Measurements from ENCODE around the gene PYROXD2. TPM values are rescaled to one million over a fixed set of nuclear protein-coding genes. Genes with fewer than 3 reads are reported as not detected.

Gene PYROXD2
- total RNA-seq, 1 donor from 2014 or later, result 5.5 TPM

DNA sequence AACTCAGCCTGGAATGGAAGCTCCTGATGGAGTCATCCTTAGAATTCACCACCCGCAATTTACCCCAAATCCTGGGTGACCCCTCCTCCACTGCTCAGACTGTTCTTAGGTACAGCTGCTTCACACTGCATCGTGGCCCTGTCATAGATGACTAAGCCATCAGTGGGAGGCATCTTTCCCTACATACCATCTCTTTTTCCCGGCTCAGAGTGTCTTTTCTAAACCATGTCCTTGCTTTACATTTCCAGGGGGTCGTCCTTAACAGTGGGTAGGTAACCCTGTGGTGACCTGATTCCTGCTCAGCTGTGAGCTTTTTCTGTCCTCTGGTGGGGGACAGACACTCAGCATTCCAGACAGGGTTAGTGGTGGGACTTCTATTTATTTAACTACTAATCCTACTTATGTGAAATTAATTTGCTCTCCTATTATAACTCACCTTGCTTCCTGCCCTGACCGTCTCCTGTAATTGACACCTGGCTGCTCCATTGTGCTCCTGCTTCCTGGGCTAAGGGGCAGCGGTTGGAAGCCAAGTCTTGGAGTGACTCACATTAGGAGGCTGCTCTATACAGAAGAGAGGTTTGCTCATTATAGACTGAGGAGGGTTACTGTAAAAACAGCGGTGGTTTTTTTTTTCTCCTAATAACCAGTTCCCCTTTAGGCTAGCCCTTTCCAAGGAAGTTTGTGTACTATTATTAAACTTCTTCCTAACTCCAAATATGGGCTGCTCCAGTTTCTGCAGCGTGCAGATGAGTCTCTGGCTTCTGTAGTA is 40.6 kb downstream of the PYROXD2 start:
- Mint-ChIP-seq H3K36me3 (ENCODE audit: unreplicated experiment) (peaks cover 11% of the 10 kb centered on the region), H3K27ac (ENCODE audit: unreplicated experiment) (no peak overlapping the region), H3K9me3 (ENCODE audit: unreplicated experiment) (no peaks in the 10 kb centered on the region), H3K27me3 (ENCODE audit: unreplicated experiment) (peaks cover 7% of the 10 kb centered on the region), H3K4me3 (ENCODE audit: unreplicated experiment) (no peak overlapping the region), H3K4me1 (ENCODE audit: low read depth, unreplicated experiment) (peaks cover 7% of the 10 kb centered on the region)
- TF ChIP-seq, protein P1, sequence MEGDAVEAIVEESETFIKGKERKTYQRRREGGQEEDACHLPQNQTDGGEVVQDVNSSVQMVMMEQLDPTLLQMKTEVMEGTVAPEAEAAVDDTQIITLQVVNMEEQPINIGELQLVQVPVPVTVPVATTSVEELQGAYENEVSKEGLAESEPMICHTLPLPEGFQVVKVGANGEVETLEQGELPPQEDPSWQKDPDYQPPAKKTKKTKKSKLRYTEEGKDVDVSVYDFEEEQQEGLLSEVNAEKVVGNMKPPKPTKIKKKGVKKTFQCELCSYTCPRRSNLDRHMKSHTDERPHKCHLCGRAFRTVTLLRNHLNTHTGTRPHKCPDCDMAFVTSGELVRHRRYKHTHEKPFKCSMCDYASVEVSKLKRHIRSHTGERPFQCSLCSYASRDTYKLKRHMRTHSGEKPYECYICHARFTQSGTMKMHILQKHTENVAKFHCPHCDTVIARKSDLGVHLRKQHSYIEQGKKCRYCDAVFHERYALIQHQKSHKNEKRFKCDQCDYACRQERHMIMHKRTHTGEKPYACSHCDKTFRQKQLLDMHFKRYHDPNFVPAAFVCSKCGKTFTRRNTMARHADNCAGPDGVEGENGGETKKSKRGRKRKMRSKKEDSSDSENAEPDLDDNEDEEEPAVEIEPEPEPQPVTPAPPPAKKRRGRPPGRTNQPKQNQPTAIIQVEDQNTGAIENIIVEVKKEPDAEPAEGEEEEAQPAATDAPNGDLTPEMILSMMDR (IDR thresholded peaks at IDR 0.05; ENCODE audit: partially characterized antibody, unreplicated experiment), result no peak
- no peak for DNase-seq

DNA sequence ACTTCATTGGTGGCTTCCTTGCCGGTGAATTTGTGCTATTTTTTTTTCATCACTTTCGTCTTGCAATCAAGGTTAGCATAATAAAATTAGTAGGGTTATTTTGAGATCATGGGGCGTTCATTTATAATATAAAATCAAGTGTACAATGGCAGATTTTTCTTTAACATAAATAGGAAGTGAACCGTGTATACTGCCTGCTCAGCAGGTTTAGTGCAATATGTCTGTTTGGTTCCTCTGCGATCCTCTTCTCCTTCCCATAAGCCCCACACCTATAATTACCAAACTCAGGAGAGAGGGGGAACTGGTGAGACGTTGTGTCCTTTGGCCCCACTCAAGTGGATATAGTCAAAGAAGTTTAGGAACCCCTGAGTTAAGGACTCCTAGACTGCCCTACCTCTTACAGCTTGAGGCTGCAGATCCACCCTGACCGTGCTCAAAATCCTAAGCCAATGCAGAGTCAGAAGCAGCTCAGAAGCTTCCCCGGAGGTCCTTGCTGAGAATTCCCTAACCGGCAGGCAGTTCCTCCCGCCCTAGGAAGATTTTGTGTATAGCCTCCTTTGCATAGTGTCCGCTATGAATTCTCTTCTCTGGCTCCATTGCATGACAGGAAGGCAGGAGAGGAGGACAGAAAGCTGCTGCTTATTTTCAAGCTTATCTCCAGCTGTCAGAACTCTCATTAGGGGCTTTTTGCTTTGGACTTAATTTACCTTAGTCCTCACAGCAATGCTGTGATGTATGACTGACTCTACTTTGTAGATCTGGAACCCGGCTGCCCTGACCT is 41.5 kb downstream of the PYROXD2 start:
- H3K27ac Mint-ChIP-seq (ENCODE audit: unreplicated experiment), result no peak overlapping the region
- no peaks in the 10 kb centered on the region for H3K9me3 Mint-ChIP-seq (ENCODE audit: unreplicated experiment)
- H3K27me3 Mint-ChIP-seq (ENCODE audit: unreplicated experiment), result peaks cover 7% of the 10 kb centered on the region
- DNase-seq, result no peak
- TF ChIP-seq, protein P1 (IDR thresholded peaks at IDR 0.05; ENCODE audit: partially characterized antibody, unreplicated experiment), result no peak
- H3K36me3 Mint-ChIP-seq (ENCODE audit: unreplicated experiment), result peaks cover 11% of the 10 kb centered on the region
- no peak overlapping the region for H3K4me3 Mint-ChIP-seq (ENCODE audit: unreplicated experiment)
- H3K4me1 Mint-ChIP-seq (ENCODE audit: low read depth, unreplicated experiment), result peaks cover 7% of the 10 kb centered on the region

DNA sequence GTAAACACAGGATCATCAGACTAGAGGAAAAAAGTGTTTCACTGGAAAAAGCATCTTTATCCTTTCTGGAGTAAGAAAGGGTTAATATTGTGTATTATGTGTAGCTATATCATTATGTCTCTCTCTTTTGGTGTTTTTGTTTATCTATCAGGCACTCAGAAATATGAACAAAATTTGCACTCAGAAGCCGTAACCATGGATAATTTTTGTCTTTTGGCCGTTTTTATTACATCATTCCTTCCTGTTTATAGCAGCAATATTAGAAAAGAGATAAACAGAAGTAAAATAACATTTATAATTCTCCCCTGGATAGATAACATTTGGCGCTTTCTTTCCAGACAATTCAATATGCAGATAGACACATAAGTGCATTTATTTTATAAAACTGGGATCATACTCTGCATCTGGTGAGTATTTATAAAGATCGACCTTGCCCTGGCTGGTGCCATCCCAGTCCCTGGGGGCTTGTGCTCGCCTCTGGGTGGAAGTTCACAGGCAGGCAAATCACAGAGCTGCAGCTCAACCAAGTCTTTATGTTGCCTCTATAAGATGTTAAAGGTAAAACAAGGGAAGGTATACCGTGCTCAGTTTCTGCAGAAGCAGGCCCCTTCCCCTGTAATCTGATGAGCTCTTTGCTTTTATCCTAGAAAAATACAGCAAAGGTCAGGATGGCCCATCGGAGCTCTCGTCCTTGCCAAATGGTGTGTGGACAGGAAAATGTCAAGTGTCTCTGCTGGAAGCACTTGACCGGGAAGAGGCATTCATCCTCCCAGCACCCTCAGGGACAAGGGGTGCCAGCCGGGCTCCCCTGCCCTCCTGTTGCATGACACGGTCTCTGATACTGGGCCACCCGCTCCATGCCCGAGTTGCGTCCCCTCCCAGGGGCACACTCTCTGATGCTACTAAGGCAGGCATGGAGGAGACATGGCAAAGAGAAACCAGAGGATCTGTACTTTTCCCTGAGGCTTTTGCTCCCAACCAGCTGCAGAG is 43.9 kb downstream of the PYROXD2 start:
- H3K4me3 Mint-ChIP-seq (ENCODE audit: unreplicated experiment), result no peak overlapping the region
- DNase-seq, result no peak
- H3K36me3 Mint-ChIP-seq (ENCODE audit: unreplicated experiment), result peaks cover 6% of the 10 kb centered on the region
- TF ChIP-seq, protein P1 (IDR thresholded peaks at IDR 0.05; ENCODE audit: partially characterized antibody, unreplicated experiment), result no peak
- peaks cover 3% of the 10 kb centered on the region for H3K9me3 Mint-ChIP-seq (ENCODE audit: unreplicated experiment)
- H3K27ac Mint-ChIP-seq (ENCODE audit: unreplicated experiment), result no peak overlapping the region
- H3K27me3 Mint-ChIP-seq (ENCODE audit: unreplicated experiment), result peaks cover 5% of the 10 kb centered on the region
- peaks cover 13% of the 10 kb centered on the region for H3K4me1 Mint-ChIP-seq (ENCODE audit: low read depth, unreplicated experiment)

DNA sequence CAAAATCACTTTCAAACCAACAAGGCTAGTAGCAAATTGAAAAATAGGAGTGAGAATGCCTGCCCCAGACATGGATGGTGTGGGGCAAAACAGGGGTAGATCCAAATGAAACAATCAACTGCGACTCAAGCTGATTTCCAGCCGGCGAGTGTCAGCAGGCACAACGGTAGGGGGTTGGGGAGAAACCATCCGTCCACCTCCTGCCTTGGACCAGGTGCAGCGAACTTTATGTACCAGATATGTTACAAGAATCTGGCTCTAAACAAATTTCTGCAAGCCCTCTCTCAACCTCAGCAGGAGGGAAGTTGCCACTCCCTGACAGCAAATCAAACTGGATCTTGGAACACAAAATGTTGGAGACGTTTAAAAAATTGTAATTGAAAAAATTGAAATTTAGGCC is 45.2 kb downstream of the PYROXD2 start:
- Mint-ChIP-seq H3K27ac (ENCODE audit: unreplicated experiment) (no peak overlapping the region), H3K36me3 (ENCODE audit: unreplicated experiment) (no peaks in the 10 kb centered on the region), H3K4me1 (ENCODE audit: low read depth, unreplicated experiment) (peaks cover 13% of the 10 kb centered on the region), H3K9me3 (ENCODE audit: unreplicated experiment) (peaks cover 3% of the 10 kb centered on the region), H3K4me3 (ENCODE audit: unreplicated experiment) (no peak overlapping the region), H3K27me3 (ENCODE audit: unreplicated experiment) (peaks cover 2% of the 10 kb centered on the region)
- TF ChIP-seq, protein P1 (IDR thresholded peaks at IDR 0.05; ENCODE audit: partially characterized antibody, unreplicated experiment), result no peak
- no peak for DNase-seq

Data from glutamatergic neuron (in vitro differentiated cells).